ENCODE measurements around the gene ASPSCR1. TPM values are rescaled to one million over a fixed set of nuclear protein-coding genes. Genes with fewer than 3 reads are reported as not detected.
A peak's percentile ranks its signal among the peaks of the same experiment; 100 is the strongest.

Gene ASPSCR1
- polyA plus RNA-seq, 1 donor, result 24.9 TPM

DNA sequence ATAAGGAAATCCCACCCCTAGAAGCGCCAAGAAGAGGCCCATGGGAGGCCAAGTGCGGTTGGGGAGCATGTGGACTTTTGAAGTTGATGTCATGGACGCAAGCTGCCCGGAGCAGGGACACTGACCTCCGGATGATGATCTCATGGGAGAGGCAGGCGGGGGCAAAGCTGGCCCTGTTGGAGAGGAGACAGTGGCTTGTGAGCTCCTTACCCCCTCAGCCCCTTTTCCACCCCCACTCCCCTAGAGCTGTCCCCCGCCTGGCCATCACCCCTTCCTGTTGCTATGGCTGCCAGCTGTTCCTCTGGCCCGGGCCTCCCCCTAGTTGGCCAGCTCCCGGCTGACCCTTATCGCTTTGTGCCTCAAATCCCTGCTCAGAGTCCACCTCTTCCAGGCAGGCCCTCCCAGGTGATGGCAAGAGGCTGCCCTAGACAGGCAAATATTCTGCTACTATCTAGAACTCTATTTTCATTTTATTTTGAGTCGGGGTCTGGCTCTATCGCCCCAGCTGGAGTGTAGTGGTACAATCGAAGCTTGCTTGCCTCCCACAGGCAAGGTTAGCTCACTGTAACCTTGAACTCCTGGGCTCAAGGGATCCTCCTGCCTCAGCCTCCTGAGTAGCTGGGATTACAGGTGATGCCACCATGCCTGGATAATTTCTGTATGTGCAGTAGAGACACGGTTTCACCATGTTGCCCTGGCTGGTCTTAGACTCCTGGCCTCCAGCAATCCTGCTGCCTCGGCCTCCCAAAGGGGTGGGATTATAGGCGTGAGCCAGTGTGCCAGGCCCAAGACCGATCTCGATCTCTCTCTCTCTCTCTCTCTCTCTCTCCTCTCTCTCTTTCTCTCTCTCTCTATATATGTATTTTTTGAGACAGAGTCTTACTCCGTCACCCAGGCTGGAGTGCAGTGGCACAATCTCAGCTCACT, 23.0 kb upstream of the ASPSCR1 start:
- H3K4me3 ChIP-seq (ENCODE audit: low read length), result no peak overlapping the region
- peaks cover 5% of the 10 kb centered on the region for H3K9me3 ChIP-seq (ENCODE audit: control insufficient read depth, low read depth, low read length)
- DNase-seq, result no peak
- no peak overlapping the region for H3K27ac ChIP-seq (ENCODE audit: low read length)
- H3K4me1 ChIP-seq (ENCODE audit: control insufficient read depth, insufficient read depth, low read length), result peaks cover 5% of the 10 kb centered on the region
- 100% methylated on average over 2 of the region's 19 CpGs for WGBS (ENCODE audit: insufficient coverage, low lambda C conversion rate)
- peaks cover 26% of the 10 kb centered on the region for H3K27me3 ChIP-seq (ENCODE audit: control insufficient read depth, insufficient read depth, low read length)
- no peaks in the 10 kb centered on the region for H3K36me3 ChIP-seq (ENCODE audit: control insufficient read depth, insufficient read depth, low read length)

DNA sequence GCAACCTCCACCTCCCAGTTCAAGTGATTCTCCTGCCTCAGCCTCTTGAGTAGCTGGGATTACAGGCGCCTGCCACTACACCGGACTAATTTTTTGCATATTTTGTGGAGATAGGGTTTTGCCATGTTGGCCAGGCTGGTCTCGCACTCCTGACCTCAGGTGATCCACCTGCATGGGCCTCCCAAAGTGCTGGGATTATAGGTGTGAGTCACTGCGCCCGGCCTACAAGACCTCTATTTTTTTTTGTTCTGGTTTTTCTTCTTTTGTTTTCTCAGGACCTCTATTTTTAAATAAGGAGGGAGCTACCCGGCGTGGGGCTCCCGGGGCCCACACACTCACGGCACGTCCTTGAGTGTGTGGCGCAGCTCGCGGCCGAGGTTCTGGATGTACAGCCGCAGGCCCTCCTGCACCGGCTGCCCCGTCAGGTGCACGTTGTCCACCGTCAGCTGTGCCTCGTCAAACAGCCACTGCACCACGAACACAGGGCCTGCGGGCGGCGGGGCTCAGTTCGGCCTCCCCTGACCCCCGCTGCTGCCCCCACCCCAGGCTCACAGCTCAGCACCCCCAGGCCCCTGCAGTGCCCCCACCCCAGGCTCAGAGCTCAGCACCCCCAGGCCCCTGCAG, 22.3 kb upstream of the ASPSCR1 start:
- peaks cover 6% of the 10 kb centered on the region for H3K9me3 ChIP-seq (ENCODE audit: control insufficient read depth, low read depth, low read length)
- no CpG with 5 or more reads among the region's 26 CpGs for WGBS (ENCODE audit: insufficient coverage, low lambda C conversion rate)
- H3K27me3 ChIP-seq (ENCODE audit: control insufficient read depth, insufficient read depth, low read length), result peaks cover 31% of the 10 kb centered on the region

DNA sequence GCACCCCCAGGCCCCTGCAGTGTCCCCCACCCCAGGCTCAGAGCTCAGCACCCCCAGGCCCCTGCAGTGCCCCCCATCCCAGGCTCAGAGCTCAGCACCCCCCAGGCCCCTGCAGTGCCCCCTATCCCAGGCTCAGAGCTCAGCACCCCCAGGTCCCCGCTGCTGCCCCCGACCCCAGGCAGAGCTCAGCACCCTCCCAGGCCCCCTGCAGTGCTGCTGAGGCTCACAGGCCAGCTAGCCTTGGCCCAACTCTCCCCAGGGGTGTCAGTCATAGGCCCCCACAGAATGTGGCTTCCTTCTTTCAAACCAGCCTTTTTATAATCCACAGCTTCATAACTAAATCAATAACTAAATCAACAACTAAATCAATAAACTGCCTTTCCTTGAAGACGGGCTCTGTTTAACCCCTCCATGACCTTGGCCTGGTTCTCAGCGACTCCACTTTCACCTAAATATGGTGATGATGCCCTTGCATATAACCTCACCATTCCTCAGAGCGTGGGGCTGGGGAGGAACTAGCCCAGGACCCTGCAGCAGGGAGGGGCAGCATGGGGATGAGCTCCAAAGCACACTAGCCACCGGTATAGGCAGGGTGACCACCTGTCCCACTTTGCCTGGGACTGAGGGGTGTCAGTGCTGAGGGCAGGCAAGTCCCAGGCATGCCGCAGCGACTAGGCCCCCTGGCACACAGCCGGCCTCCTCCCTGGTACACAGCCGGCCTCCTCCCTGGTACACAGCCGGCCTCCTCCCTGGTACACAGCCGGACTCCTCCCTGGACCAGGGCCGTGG, 21.5 kb upstream of the ASPSCR1 start:
- no peaks in the 10 kb centered on the region for H3K36me3 ChIP-seq (ENCODE audit: control insufficient read depth, insufficient read depth, low read length)
- WGBS (ENCODE audit: insufficient coverage, low lambda C conversion rate), result no CpG with 5 or more reads among the region's 13 CpGs
- DNase-seq, result no peak
- no peak overlapping the region for H3K4me3 ChIP-seq (ENCODE audit: low read length)
- no peak overlapping the region for H3K27ac ChIP-seq (ENCODE audit: low read length)
- peaks cover 6% of the 10 kb centered on the region for H3K9me3 ChIP-seq (ENCODE audit: control insufficient read depth, low read depth, low read length)
- peaks cover 5% of the 10 kb centered on the region for H3K4me1 ChIP-seq (ENCODE audit: control insufficient read depth, insufficient read depth, low read length)
- H3K27me3 ChIP-seq (ENCODE audit: control insufficient read depth, insufficient read depth, low read length), result peaks cover 35% of the 10 kb centered on the region

More for the DNA sequence above, 22.3 kb upstream of the ASPSCR1 start:
- DNase-seq, result no peak
- no peak overlapping the region for H3K4me3 ChIP-seq (ENCODE audit: low read length)
- H3K36me3 ChIP-seq (ENCODE audit: control insufficient read depth, insufficient read depth, low read length), result no peaks in the 10 kb centered on the region
- H3K4me1 ChIP-seq (ENCODE audit: control insufficient read depth, insufficient read depth, low read length), result peaks cover 5% of the 10 kb centered on the region
- no peak overlapping the region for H3K27ac ChIP-seq (ENCODE audit: low read length)

DNA sequence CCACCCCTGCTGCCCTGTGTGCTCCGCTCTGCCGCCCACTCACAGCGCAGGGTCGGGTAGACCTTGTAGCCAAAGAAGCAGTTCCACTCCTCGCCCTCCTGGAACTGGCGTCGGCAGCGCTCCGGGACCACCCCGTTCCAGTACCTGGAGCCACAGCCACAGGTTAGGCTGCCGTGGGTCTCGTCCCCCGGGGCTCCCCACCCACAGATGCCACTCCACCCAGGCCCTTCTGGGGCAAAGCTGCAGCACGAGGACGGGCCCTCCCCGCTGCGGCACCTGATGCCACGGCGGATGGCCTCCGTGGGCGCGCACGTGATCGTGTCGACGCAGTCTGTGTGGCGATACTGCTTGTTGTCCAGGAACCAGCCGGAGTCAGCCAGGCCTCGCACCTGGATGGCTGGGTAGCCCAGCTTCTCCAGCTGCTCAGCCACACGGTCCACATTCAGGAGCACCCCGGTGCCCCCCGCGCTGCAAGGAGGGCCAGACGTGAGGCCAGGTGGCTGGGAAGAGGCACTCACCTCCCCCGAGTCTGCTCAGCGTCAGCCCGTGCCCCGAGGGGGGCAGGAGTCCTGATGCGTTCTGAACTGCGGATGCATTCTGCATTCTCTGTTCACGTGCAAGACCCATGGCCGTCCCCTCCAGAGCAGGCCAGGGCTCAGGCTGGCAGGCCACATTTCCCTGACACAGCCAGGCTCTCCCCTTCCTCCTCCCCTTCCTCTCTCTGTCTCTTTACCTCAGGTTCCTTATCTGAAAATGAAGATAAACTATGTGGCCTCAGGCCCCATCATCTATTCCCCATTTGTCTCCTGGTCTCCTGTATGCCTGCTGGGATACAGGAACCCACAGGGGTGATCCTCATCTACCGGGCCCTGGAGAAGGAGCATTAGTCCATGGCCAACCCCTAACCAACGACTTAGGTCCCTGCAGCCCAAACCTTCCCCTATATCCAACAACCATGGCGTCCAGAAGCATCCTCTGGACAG, 20.5 kb upstream of the ASPSCR1 start:
- Histone ChIP-seq H3K36me3 (ENCODE audit: control insufficient read depth, insufficient read depth, low read length) (no peaks in the 10 kb centered on the region), H3K9me3 (ENCODE audit: control insufficient read depth, low read depth, low read length) (peaks cover 6% of the 10 kb centered on the region), H3K4me1 (ENCODE audit: control insufficient read depth, insufficient read depth, low read length) (peaks cover 5% of the 10 kb centered on the region), H3K27me3 (ENCODE audit: control insufficient read depth, insufficient read depth, low read length) (peaks cover 40% of the 10 kb centered on the region), H3K27ac (ENCODE audit: low read length) (no peak overlapping the region), H3K4me3 (ENCODE audit: low read length) (no peak overlapping the region)
- no CpG with 5 or more reads among the region's 45 CpGs for WGBS (ENCODE audit: insufficient coverage, low lambda C conversion rate)
- no peak for DNase-seq

DNA sequence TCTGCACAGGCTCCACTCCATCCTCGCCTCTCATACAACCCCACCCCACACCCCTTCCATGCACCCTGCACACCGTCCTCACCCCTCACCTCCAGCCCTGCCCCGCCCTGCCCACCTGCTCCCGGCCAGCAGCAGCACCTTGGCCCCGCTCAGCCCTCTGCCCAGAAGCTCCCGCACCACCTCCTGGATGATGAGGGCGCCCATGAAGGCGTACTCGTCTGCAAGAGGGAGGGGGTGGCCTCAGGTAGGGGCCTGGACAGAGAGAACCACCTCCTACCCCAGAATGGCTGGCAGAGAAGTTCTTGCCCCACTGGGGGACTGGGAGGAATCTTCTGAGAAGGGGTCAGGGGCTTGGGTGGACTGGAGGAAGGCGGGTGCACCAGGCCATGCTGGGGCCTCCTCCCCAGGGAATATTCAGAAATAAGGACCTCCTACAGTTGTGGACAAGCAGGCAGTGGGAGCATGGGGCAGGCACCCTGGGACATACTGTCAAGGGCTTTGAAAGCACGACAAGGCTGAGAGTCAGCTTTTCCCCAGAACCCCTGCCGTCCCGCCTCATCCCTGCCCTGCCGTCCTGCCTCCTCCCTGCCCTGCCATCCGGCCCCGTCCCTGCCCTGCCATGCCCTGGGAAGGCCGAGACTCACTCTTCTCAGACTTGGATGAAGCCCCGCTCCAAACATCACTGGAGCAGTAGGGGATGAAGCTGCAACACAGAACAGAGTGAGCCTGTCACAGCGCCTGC, 19.6 kb upstream of the ASPSCR1 start:
- Histone ChIP-seq H3K4me1 (ENCODE audit: control insufficient read depth, insufficient read depth, low read length) (peaks cover 5% of the 10 kb centered on the region), H3K36me3 (ENCODE audit: control insufficient read depth, insufficient read depth, low read length) (no peaks in the 10 kb centered on the region), H3K4me3 (ENCODE audit: low read length) (no peak overlapping the region), H3K27me3 (ENCODE audit: control insufficient read depth, insufficient read depth, low read length) (peaks cover 48% of the 10 kb centered on the region), H3K9me3 (ENCODE audit: control insufficient read depth, low read depth, low read length) (peaks cover 8% of the 10 kb centered on the region), H3K27ac (ENCODE audit: low read length) (no peak overlapping the region)
- no peak for DNase-seq
- no CpG with 5 or more reads among the region's 19 CpGs for WGBS (ENCODE audit: insufficient coverage, low lambda C conversion rate)

GRCh38 chr17:81958633-81959342, 18.6 kb upstream of the ASPSCR1 start:
- peaks cover 54% of the 10 kb centered on the region for H3K27me3 ChIP-seq (ENCODE audit: control insufficient read depth, insufficient read depth, low read length)
- H3K27ac ChIP-seq (ENCODE audit: low read length), result no peak overlapping the region
- no peaks in the 10 kb centered on the region for H3K36me3 ChIP-seq (ENCODE audit: control insufficient read depth, insufficient read depth, low read length)
- no peak for DNase-seq
- no CpG with 5 or more reads among the region's 15 CpGs for WGBS (ENCODE audit: insufficient coverage, low lambda C conversion rate)
- no peak overlapping the region for H3K4me3 ChIP-seq (ENCODE audit: low read length)
- H3K4me1 ChIP-seq (ENCODE audit: control insufficient read depth, insufficient read depth, low read length), result peaks cover 5% of the 10 kb centered on the region
- H3K9me3 ChIP-seq (ENCODE audit: control insufficient read depth, low read depth, low read length), result peaks cover 8% of the 10 kb centered on the region

DNA sequence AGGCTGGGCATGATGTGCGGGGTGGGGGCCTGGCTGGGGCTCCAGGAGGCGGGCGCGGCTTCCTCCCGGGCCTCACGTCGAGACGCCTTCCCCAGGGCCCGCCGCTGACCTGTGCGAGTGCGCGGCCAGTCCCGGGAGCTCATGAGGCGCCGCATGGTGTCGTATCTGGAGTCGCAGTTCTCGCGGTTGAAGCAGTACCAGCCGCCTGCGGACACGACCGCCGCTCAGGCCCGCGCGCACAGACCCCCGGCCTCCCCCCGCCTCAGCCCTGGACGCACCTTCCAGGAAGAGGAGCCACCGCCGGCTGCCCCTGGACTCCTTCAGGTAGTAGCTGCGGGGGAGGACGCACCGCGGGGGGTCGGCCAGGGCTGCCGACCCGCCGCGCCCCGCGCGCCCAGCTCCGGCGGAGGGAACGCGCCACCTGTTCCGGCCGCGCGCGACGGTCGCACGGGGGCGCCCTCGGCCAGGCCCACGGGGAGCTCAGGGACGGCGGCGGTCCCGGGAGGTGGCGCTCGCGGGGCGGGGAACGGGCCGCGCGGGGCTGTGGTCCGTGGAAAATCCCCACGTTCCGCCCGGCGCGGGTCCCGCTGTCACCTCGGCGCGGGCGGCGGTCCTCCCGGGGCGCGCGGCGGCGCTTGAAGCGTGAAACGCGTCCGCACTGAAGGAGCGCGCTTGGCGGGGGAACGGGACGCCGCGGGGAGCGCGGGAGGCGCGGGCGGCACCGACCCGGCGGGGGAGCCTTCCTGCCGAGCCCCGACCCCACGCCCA, 17.9 kb upstream of the ASPSCR1 start:
- Histone ChIP-seq H3K27me3 (ENCODE audit: control insufficient read depth, insufficient read depth, low read length) (peaks cover 62% of the 10 kb centered on the region), H3K36me3 (ENCODE audit: control insufficient read depth, insufficient read depth, low read length) (no peaks in the 10 kb centered on the region), H3K9me3 (ENCODE audit: control insufficient read depth, low read depth, low read length) (peaks cover 8% of the 10 kb centered on the region), H3K27ac (ENCODE audit: low read length) (no peak overlapping the region), H3K4me3 (ENCODE audit: low read length) (peak overlapping the region; percentile 24), H3K4me1 (ENCODE audit: control insufficient read depth, insufficient read depth, low read length) (peaks cover 5% of the 10 kb centered on the region)
- DNase-seq, result peak in 1 of 2 donors; percentile 52
- WGBS (ENCODE audit: insufficient coverage, low lambda C conversion rate), result no CpG with 5 or more reads among the region's 112 CpGs

DNA sequence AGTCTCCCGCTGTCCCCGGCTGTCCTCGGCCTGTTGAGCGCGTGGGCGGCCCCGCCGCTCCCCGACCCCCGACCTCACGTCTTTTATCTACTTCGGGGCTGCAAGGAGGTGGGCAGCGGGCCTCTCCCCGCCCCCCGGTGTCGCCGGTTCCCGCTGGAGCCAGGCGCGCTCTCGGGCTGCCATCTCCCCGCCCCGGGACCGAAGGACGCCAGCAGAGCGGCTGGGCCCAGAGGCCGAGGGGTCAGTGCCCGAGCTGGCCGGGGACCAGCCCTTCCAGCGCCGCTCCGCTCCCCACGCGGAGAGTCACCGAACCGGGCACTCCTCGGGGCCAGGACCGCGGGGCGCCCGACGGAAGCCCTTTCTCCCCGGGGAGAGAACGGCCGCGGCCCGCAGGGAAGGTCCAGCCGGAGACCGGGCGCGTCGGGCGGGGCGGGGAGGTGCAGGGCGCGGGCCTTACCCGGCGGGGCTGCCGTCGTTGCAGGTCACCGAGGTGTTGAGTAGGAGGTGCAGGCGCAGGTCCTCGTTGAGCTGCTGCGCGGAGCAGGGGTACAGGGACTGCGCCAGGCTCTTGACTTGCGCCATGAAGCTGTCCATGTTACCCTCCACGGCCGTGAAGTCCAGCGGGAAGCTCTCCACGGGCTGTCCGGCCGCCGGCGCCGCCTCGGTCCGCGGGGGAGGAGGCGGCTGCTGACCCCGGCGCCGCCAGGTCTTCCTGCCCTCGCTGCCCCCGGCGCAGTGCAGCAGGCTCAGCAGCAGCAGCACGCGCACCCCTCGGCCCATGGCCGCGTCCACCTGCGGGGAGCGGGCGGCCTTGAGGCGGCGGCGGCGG, 17.1 kb upstream of the ASPSCR1 start:
- Histone ChIP-seq H3K27me3 (ENCODE audit: control insufficient read depth, insufficient read depth, low read length) (peaks cover 67% of the 10 kb centered on the region), H3K9me3 (ENCODE audit: control insufficient read depth, low read depth, low read length) (peaks cover 8% of the 10 kb centered on the region), H3K4me3 (ENCODE audit: low read length) (peak overlapping the region; percentile 21), H3K4me1 (ENCODE audit: control insufficient read depth, insufficient read depth, low read length) (peaks cover 5% of the 10 kb centered on the region), H3K36me3 (ENCODE audit: control insufficient read depth, insufficient read depth, low read length) (no peaks in the 10 kb centered on the region), H3K27ac (ENCODE audit: low read length) (no peak overlapping the region)
- no peak for DNase-seq
- no CpG with 5 or more reads among the region's 98 CpGs for WGBS (ENCODE audit: insufficient coverage, low lambda C conversion rate)
